H1 (cell line): ENCODE measurements around the gene SLC43A1.
"Not testable (repeated sequence)": the region's sequence is repeated elsewhere in the genome, so short reads cannot be mapped to it uniquely, and the experiment has no call there.

Experiments
- CEBPB ChIP-seq: IDR thresholded peaks from 2 replicates; pipeline ENCODE4 v1.6.1; 2012; ENCODE audit warnings: low read depth, low read length
- JUND ChIP-seq: IDR thresholded peaks from 2 replicates; pipeline ENCODE4 v1.6.1; 2011; ENCODE audit warnings: mild to moderate bottlenecking, improper control_type of control experiment, low read length
- POLR2A ChIP-seq, 2 experiments: IDR thresholded peaks; 1 replicate in 1 of 2; 2 replicates in 1 of 2; pipeline ENCODE4 v1.6.1; 2011; ENCODE audit warnings: low read depth in 2 of 2, low read length in 2 of 2, mild to moderate bottlenecking in 2 of 2; ENCODE audit errors: control extremely low read depth in 1 of 2
- POLR2AphosphoS5 ChIP-seq: IDR thresholded peaks from 2 replicates; pipeline ENCODE4 v1.6.1; 2011; ENCODE audit warnings: low read depth, low read length
- SAP30 ChIP-seq: fragments of 300-600 bp; sonication (generic); IDR thresholded peaks from 2 replicates; pipeline ENCODE4 v1.7.1; 2012; ENCODE audit warnings: low read length, moderate library complexity, mild to moderate bottlenecking, inconsistent platforms; ENCODE audit not compliant: insufficient read depth, insufficient replicate concordance
- USF2 ChIP-seq: IDR thresholded peaks from 2 replicates; pipeline ENCODE4 v1.6.1; 2011; ENCODE audit warnings: low read length, improper control_type of control experiment
- TF ChIP-seq, protein P1 (sequence below), 3 experiments: IDR thresholded peaks; 1 replicate in 2 of 3; 2 replicates in 1 of 3; pipeline versions ENCODE4 v1.5.1 to v1.6.1; 2011; ENCODE audit warnings: low read length in 3 of 3, mild to moderate bottlenecking in 3 of 3, inconsistent platforms in 2 of 3, low read depth in 1 of 3, moderate library complexity in 1 of 3; ENCODE audit not compliant: insufficient read depth in 1 of 3; ENCODE audit errors: control extremely low read depth in 1 of 3
- TF ChIP-seq, protein P2 (sequence below): IDR thresholded peaks from 2 replicates; pipeline ENCODE4 v1.6.1; 2011; ENCODE audit warnings: low read depth, mild to moderate bottlenecking, low read length; ENCODE audit not compliant: insufficient read depth

DNA sequence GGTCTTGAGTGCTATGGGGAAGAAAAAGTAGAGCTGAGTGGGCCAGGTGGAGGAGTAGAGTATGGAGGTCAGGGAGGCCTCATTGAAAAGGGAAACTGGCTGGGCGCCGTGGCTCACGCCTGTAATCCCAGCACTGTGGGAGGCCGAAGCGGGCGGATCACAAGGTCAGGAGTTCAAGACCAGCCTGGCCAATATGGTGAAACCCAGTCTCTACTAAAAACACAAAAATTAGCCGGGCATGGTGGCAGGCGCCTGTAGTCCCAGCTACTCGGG lies 70.4 kb downstream of the SLC43A1 start:
- TF ChIP-seq POLR2AphosphoS5; USF2; CEBPB; JUND; SAP30; POLR2A (IDR thresholded peaks at IDR 0.05; ENCODE audit: control extremely low read depth in 1 of 2, low read depth in 2 of 2, low read length in 2 of 2): not testable (repeated sequence)
- TF ChIP-seq, protein P1, sequence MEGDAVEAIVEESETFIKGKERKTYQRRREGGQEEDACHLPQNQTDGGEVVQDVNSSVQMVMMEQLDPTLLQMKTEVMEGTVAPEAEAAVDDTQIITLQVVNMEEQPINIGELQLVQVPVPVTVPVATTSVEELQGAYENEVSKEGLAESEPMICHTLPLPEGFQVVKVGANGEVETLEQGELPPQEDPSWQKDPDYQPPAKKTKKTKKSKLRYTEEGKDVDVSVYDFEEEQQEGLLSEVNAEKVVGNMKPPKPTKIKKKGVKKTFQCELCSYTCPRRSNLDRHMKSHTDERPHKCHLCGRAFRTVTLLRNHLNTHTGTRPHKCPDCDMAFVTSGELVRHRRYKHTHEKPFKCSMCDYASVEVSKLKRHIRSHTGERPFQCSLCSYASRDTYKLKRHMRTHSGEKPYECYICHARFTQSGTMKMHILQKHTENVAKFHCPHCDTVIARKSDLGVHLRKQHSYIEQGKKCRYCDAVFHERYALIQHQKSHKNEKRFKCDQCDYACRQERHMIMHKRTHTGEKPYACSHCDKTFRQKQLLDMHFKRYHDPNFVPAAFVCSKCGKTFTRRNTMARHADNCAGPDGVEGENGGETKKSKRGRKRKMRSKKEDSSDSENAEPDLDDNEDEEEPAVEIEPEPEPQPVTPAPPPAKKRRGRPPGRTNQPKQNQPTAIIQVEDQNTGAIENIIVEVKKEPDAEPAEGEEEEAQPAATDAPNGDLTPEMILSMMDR (IDR thresholded peaks at IDR 0.05; ENCODE audit: control extremely low read depth in 1 of 3, insufficient read depth in 1 of 3, low read depth in 1 of 3, low read length in 3 of 3): not testable (repeated sequence)
- TF ChIP-seq, protein P2, sequence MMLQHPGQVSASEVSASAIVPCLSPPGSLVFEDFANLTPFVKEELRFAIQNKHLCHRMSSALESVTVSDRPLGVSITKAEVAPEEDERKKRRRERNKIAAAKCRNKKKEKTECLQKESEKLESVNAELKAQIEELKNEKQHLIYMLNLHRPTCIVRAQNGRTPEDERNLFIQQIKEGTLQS: not testable (repeated sequence)
